GM12872 (cell line): ENCODE results near the gene DCUN1D2.

Experiments
- CTCF ChIP-seq: IDR thresholded peaks from 3 replicates; pipeline ENCODE4 v1.5.1; 2011; ENCODE audit warnings: low read depth, mild to moderate bottlenecking, low read length, moderate library complexity; ENCODE audit not compliant: insufficient read depth

DCUN1D2 gene

GRCh38 chr13:113483504-113484293 is 6.8 kb downstream of the DCUN1D2 start:
- TF ChIP-seq CTCF = no peak

- TF ChIP-seq CTCF = no peak
Measured at GRCh38 chr13:113483081-113483480, 7.4 kb downstream of the DCUN1D2 start.

GRCh38 chr13:113479179-113479578 is 11.3 kb downstream of the DCUN1D2 start:
- no peak for TF ChIP-seq CTCF

- TF ChIP-seq CTCF = no peak
Measured at GRCh38 chr13:113477724-113478123, 12.8 kb downstream of the DCUN1D2 start.

GRCh38 chr13:113476811-113477210 is 13.7 kb downstream of the DCUN1D2 start:
- no peak for TF ChIP-seq CTCF

- TF ChIP-seq CTCF = no peak
Measured at GRCh38 chr13:113475911-113476310, 14.6 kb downstream of the DCUN1D2 start.

- TF ChIP-seq CTCF = no peak
Measured at GRCh38 chr13:113475280-113475679, 15.2 kb downstream of the DCUN1D2 start.
